Measurements from ENCODE around the gene DPYD.

- TF ChIP-seq REST (IDR thresholded peaks at IDR 0.05; ENCODE audit: low read depth, low read length) = no peak
- TF ChIP-seq, protein P1, sequence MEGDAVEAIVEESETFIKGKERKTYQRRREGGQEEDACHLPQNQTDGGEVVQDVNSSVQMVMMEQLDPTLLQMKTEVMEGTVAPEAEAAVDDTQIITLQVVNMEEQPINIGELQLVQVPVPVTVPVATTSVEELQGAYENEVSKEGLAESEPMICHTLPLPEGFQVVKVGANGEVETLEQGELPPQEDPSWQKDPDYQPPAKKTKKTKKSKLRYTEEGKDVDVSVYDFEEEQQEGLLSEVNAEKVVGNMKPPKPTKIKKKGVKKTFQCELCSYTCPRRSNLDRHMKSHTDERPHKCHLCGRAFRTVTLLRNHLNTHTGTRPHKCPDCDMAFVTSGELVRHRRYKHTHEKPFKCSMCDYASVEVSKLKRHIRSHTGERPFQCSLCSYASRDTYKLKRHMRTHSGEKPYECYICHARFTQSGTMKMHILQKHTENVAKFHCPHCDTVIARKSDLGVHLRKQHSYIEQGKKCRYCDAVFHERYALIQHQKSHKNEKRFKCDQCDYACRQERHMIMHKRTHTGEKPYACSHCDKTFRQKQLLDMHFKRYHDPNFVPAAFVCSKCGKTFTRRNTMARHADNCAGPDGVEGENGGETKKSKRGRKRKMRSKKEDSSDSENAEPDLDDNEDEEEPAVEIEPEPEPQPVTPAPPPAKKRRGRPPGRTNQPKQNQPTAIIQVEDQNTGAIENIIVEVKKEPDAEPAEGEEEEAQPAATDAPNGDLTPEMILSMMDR (IDR thresholded peaks at IDR 0.05) = no peak
- TF ChIP-seq TAF1 (IDR thresholded peaks at IDR 0.05; ENCODE audit: borderline replicate concordance, low read depth, low read length) = no peak
- no peak for TF ChIP-seq POLR2AphosphoS5 (IDR thresholded peaks at IDR 0.05; ENCODE audit: low read depth, low read length)
- TF ChIP-seq EP300 (IDR thresholded peaks at IDR 0.05; ENCODE audit: borderline replicate concordance in 1 of 2, low read depth in 1 of 2, low read length in 1 of 2) = no peak
- no peak for TF ChIP-seq NRF1 (IDR thresholded peaks at IDR 0.05; ENCODE audit: low read depth, low read length)
- no peak for TF ChIP-seq SMC3 (IDR thresholded peaks at IDR 0.05; ENCODE audit: low read depth, low read length)
- no peak for TF ChIP-seq TEAD4 (IDR thresholded peaks at IDR 0.05; ENCODE audit: borderline replicate concordance, insufficient read depth)
- no peak for TF ChIP-seq RAD21 (IDR thresholded peaks at IDR 0.05; ENCODE audit: low read length)
- TF ChIP-seq MEF2A (IDR thresholded peaks at IDR 0.05; ENCODE audit: borderline replicate concordance, low read depth) = no peak
These were observed 857.3 kb downstream of the DPYD start for GRCh38 chr1:97063532-97063931.
